Neural cell (in vitro differentiated cells): ENCODE data around the gene FAM209A. TPM values are rescaled to one million over a fixed set of nuclear protein-coding genes. Genes with fewer than 3 reads are reported as not detected.

ENCODE experiments used
- H2AFZ ChIP-seq: fragments of 200-600, 300-800 bp; sonication (generic), shearing (Covaris generic); 2 replicates; pipeline ENCODE4 v1.6.0; 2014; ENCODE audit warnings: low read depth, mild to moderate bottlenecking, antibody characterized with exemption, low read length, moderate library complexity
- H3F3A ChIP-seq: fragments of 200-600 bp; shearing (Covaris generic); 2 replicates; pipeline ENCODE4 v1.6.1; 2016; ENCODE audit warnings: mild to moderate bottlenecking, moderate library complexity, mixed read lengths, antibody characterized with exemption, low read length; ENCODE audit not compliant: insufficient read depth, poor library complexity, severe bottlenecking
- H3K27ac ChIP-seq: fragments of 200-600, 300-800 bp; sonication (generic), shearing (Covaris generic); 2 replicates; pipeline ENCODE4 v1.5.1; 2014; ENCODE audit warnings: mild to moderate bottlenecking, low read length, moderate library complexity
- H3K27me3 ChIP-seq: fragments of 300-800, 200-600 bp; sonication (generic), shearing (Covaris generic); 2 replicates; pipeline ENCODE4 v1.6.0; 2014; ENCODE audit warnings: mild to moderate bottlenecking, low read depth, low read length, moderate library complexity; ENCODE audit not compliant: insufficient read depth
- H3K36me3 ChIP-seq: fragments of 300-800, 200-600 bp; sonication (generic), shearing (Covaris generic); 2 replicates; pipeline ENCODE4 v1.5.1; 2014; ENCODE audit warnings: mild to moderate bottlenecking, antibody characterized with exemption, low read length, moderate library complexity; ENCODE audit not compliant: insufficient read depth
- H3K4me2 ChIP-seq: fragments of 300-800, 200-600 bp; sonication (generic), shearing (Covaris generic); 2 replicates; pipeline ENCODE4 v1.6.0; 2014; ENCODE audit warnings: mild to moderate bottlenecking, low read length
- H3K4me3 ChIP-seq: fragments of 300-800, 200-600 bp; sonication (generic), shearing (Covaris generic); 2 replicates; pipeline ENCODE4 v1.5.1; 2014; ENCODE audit warnings: mild to moderate bottlenecking, low read length, moderate library complexity
- H3K79me2 ChIP-seq: fragments of 200-600 bp; shearing (Covaris generic); replicated peaks from 2 replicates; pipeline ENCODE4 v1.6.0; 2014; ENCODE audit warnings: mild to moderate bottlenecking, low read length, moderate library complexity; ENCODE audit not compliant: insufficient read depth
- H3K9ac ChIP-seq: fragments of 300-800, 200-600 bp; sonication (generic), shearing (Covaris generic); 2 replicates; pipeline ENCODE4 v1.6.1; 2016; ENCODE audit warnings: mild to moderate bottlenecking, low read length, mixed read lengths
- H3K9me2 ChIP-seq: fragments of 200-600 bp; shearing (Covaris generic); 2 replicates; pipeline ENCODE4 v1.6.1; 2016; ENCODE audit warnings: mild to moderate bottlenecking, low read length, mixed read lengths; ENCODE audit not compliant: insufficient read depth
- H3K9me3 ChIP-seq: fragments of 200-600, 300-800 bp; sonication (generic), shearing (Covaris generic); 2 replicates; pipeline ENCODE4 v1.6.1; 2016; ENCODE audit warnings: mild to moderate bottlenecking, mixed run types, low read length, moderate library complexity, mixed read lengths
- H4K20me1 ChIP-seq: fragments of 200-600 bp; shearing (Covaris generic); 2 replicates; pipeline ENCODE4 v1.6.1; 2016; ENCODE audit warnings: mild to moderate bottlenecking, mixed run types; ENCODE audit not compliant: insufficient read depth
- EP300 ChIP-seq: fragments of 450-650 bp; conservative IDR thresholded peaks from 2 replicates; pipeline ENCODE4 v1.6.1; 2014; ENCODE audit warnings: antibody characterized with exemption, mild to moderate bottlenecking, moderate library complexity; ENCODE audit not compliant: poor library complexity, severe bottlenecking
- EZH2 ChIP-seq: fragments of 200-600, 300-800 bp; shearing (Covaris generic), sonication (generic); IDR thresholded peaks from 2 replicates; pipeline ENCODE4 v1.6.1; 2014; ENCODE audit warnings: antibody characterized with exemption, low read length, borderline replicate concordance, mild to moderate bottlenecking; ENCODE audit not compliant: insufficient read depth, poor library complexity, severe bottlenecking
- MXI1 ChIP-seq: fragments of 450-650 bp; conservative IDR thresholded peaks from 2 replicates; pipeline ENCODE4 v1.6.1; 2014; ENCODE audit warnings: antibody characterized with exemption, mild to moderate bottlenecking; ENCODE audit not compliant: poor library complexity, severe bottlenecking
- POLR2AphosphoS5 ChIP-seq: IDR thresholded peaks from 2 replicates; pipeline ENCODE4 v1.6.1; 2012
- RAD21 ChIP-seq: fragments of 450-650 bp; conservative IDR thresholded peaks from 2 replicates; pipeline ENCODE4 v1.6.1; 2014; ENCODE audit warnings: antibody characterized with exemption, mild to moderate bottlenecking, moderate library complexity
- SMC3 ChIP-seq: fragments of 450-650 bp; conservative IDR thresholded peaks from 2 replicates; pipeline ENCODE4 v1.6.1; 2014; ENCODE audit warnings: antibody characterized with exemption, mild to moderate bottlenecking, moderate library complexity; ENCODE audit not compliant: poor library complexity
- TAF1 ChIP-seq: IDR thresholded peaks from 2 replicates; pipeline ENCODE4 v1.6.1; 2012; ENCODE audit warnings: low read depth
- polyA plus RNA-seq: library from polyadenylated mRNA; depleted of rRNA; stranded (reverse); fragments of >200 nt; gene quantifications from 2 replicates; pipeline ENCODE4 v1.2.3, GENCODE V29; 2014
- TF ChIP-seq, protein P1 (sequence below): fragments of 450-650 bp; IDR thresholded peaks from 2 replicates; pipeline ENCODE4 v1.5.1; 2014; ENCODE audit warnings: antibody characterized with exemption, mild to moderate bottlenecking, moderate library complexity; ENCODE audit not compliant: poor library complexity, severe bottlenecking
- TF ChIP-seq, protein P2 (sequence below): IDR thresholded peaks from 2 replicates; pipeline ENCODE4 v1.6.1; 2012; ENCODE audit warnings: borderline replicate concordance

Gene FAM209A
- polyA plus RNA-seq, 1 donor from 2014 or later: not detected

DNA sequence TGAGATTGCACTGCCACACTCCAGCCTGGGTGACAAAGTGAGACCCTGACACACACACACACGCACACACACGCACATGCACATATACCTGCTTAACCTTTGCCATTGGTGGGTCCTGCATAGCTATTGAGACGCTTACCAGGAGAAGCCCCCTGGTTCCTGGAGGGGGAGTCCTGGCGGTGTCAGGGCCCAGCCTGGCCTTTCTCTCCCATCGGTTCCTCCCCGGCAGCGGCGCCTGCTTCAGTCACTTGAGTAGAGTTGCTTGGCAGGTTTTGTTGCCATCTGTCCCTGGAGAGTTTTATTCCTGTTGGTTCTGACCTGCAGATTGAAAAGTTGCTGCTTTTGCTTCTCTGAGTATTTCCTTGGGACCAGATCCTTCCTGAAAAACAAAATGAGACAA, 20.6 kb upstream of the FAM209A start:
- Histone ChIP-seq H3K27ac (no peak overlapping the region), H4K20me1 (no peaks in the 10 kb centered on the region), H3K4me2 (no peak overlapping the region), H3K36me3 (no peaks in the 10 kb centered on the region), H3K9me3 (no peaks in the 10 kb centered on the region), H3K9me2 (no peaks in the 10 kb centered on the region), H3K79me2 (no peaks in the 10 kb centered on the region), H2AFZ (no peak overlapping the region), H3F3A (no peaks in the 10 kb centered on the region), H3K9ac (no peak overlapping the region), H3K27me3 (no peaks in the 10 kb centered on the region), H3K4me3 (no peak overlapping the region)
- TF ChIP-seq TAF1 (no peak), MXI1 (no peak), POLR2AphosphoS5 (no peak), SMC3 (no peak)
- TF ChIP-seq, protein P1, sequence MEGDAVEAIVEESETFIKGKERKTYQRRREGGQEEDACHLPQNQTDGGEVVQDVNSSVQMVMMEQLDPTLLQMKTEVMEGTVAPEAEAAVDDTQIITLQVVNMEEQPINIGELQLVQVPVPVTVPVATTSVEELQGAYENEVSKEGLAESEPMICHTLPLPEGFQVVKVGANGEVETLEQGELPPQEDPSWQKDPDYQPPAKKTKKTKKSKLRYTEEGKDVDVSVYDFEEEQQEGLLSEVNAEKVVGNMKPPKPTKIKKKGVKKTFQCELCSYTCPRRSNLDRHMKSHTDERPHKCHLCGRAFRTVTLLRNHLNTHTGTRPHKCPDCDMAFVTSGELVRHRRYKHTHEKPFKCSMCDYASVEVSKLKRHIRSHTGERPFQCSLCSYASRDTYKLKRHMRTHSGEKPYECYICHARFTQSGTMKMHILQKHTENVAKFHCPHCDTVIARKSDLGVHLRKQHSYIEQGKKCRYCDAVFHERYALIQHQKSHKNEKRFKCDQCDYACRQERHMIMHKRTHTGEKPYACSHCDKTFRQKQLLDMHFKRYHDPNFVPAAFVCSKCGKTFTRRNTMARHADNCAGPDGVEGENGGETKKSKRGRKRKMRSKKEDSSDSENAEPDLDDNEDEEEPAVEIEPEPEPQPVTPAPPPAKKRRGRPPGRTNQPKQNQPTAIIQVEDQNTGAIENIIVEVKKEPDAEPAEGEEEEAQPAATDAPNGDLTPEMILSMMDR: no peak
- TF ChIP-seq, protein P2, sequence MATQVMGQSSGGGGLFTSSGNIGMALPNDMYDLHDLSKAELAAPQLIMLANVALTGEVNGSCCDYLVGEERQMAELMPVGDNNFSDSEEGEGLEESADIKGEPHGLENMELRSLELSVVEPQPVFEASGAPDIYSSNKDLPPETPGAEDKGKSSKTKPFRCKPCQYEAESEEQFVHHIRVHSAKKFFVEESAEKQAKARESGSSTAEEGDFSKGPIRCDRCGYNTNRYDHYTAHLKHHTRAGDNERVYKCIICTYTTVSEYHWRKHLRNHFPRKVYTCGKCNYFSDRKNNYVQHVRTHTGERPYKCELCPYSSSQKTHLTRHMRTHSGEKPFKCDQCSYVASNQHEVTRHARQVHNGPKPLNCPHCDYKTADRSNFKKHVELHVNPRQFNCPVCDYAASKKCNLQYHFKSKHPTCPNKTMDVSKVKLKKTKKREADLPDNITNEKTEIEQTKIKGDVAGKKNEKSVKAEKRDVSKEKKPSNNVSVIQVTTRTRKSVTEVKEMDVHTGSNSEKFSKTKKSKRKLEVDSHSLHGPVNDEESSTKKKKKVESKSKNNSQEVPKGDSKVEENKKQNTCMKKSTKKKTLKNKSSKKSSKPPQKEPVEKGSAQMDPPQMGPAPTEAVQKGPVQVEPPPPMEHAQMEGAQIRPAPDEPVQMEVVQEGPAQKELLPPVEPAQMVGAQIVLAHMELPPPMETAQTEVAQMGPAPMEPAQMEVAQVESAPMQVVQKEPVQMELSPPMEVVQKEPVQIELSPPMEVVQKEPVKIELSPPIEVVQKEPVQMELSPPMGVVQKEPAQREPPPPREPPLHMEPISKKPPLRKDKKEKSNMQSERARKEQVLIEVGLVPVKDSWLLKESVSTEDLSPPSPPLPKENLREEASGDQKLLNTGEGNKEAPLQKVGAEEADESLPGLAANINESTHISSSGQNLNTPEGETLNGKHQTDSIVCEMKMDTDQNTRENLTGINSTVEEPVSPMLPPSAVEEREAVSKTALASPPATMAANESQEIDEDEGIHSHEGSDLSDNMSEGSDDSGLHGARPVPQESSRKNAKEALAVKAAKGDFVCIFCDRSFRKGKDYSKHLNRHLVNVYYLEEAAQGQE: no peak

DNA sequence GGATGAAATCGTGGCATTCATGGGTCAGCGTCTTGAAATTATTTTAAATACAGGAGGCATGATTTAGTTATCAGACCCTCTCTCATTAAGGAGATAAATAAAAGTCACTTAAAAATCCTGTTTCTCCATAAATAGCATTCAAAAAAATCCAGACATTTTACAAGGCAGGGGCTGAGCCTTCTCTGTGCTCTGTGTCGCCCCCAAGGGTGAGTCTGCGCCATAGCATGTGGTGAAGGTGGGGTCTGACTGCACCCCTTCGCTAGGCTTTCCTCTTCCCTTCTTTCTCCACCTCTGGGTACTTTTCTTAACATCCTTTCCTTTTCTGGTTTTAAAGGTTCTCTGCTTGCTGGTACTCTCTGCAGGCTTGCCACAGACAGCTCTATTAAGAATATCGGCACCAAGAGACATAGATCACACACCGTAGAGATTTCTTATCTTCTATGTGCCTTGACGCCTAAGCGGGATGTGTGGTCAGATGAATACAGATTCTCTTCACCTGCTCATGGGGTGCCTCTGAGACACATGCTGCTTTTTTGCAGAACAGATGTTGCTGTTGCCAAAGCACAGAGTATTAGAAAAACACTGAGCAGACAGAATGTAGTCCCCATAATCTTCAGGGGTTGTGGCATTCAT, 20.1 kb upstream of the FAM209A start:
- H4K20me1 ChIP-seq: no peaks in the 10 kb centered on the region
- TF ChIP-seq, protein P1: no peak
- no peak for TF ChIP-seq POLR2AphosphoS5
- no peak for TF ChIP-seq EZH2
- no peak for TF ChIP-seq MXI1
- TF ChIP-seq RAD21: no peak
- TF ChIP-seq EP300: no peak
- TF ChIP-seq, protein P2: no peak
- no peak for TF ChIP-seq TAF1
- no peak overlapping the region for H3K4me3 ChIP-seq

More for the DNA sequence above, 20.1 kb upstream of the FAM209A start:
- no peaks in the 10 kb centered on the region for H3K36me3 ChIP-seq
- no peaks in the 10 kb centered on the region for H3K27me3 ChIP-seq
- H3F3A ChIP-seq: no peaks in the 10 kb centered on the region
- H3K9me3 ChIP-seq: no peaks in the 10 kb centered on the region
- H3K9ac ChIP-seq: no peak overlapping the region
- H3K79me2 ChIP-seq: no peaks in the 10 kb centered on the region
- no peaks in the 10 kb centered on the region for H3K9me2 ChIP-seq
- no peak overlapping the region for H3K27ac ChIP-seq
- no peak overlapping the region for H2AFZ ChIP-seq
- H3K4me2 ChIP-seq: no peak overlapping the region
